Measurements from ENCODE around the gene STK40. TPM values are rescaled to one million over a fixed set of nuclear protein-coding genes. Genes with fewer than 3 reads are reported as not detected.
A peak's percentile ranks its signal among the peaks of the same experiment; 100 is the strongest.

STK40 gene
- polyA plus RNA-seq, 4 donors, result 12.7 to 41.0 (median 25.3) TPM

DNA sequence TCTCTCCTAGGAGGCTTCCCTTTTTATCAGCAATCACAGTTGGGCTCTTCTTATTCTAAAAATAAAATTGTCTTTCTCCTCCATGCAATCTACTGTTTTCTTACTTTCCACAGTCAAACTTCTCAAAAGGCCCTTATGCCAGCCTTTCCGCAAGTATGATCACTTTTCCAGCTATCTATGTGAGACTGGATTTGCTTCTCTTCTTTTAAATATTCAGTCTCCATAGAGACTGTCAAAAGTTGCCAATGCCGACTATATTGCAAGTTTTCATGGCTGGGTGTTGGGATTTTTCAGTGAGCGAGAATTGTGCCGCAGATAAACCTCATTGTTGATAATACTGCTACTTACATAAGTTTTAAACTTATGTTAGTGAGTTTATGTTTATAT lies 16.8 kb upstream of the STK40 start:
- Histone ChIP-seq H3K27ac (ENCODE audit: low read depth in 1 of 3, low read length in 2 of 3) (no peak overlapping the region), H3K36me3 (ENCODE audit: control insufficient read depth in 3 of 3, insufficient read depth in 2 of 3, low read depth in 1 of 3, low read length in 3 of 3) (no peaks in the 10 kb centered on the region), H3K27me3 (ENCODE audit: control insufficient read depth in 3 of 3, insufficient read depth in 3 of 3, low read length in 3 of 3) (no peaks in the 10 kb centered on the region), H3K4me3 (ENCODE audit: low read depth in 1 of 3, low read length in 3 of 3) (no peak overlapping the region), H3K9me3 (ENCODE audit: control insufficient read depth in 2 of 2, insufficient read depth in 1 of 2, low read depth in 1 of 2, low read length in 1 of 2) (no peaks in the 10 kb centered on the region), H3K4me1 (ENCODE audit: control insufficient read depth in 3 of 3, insufficient read depth in 2 of 3, low read depth in 1 of 3, low read length in 2 of 3) (peaks cover 0 to 5% (median 0%) of the 10 kb centered on the region in 3 donors)
- DNase-seq (no peak), FAIRE-seq (no peak)
- 87 to 93% (median 90%) methylated on average over 4 of the region's 4 CpGs for WGBS, 3 donors

DNA sequence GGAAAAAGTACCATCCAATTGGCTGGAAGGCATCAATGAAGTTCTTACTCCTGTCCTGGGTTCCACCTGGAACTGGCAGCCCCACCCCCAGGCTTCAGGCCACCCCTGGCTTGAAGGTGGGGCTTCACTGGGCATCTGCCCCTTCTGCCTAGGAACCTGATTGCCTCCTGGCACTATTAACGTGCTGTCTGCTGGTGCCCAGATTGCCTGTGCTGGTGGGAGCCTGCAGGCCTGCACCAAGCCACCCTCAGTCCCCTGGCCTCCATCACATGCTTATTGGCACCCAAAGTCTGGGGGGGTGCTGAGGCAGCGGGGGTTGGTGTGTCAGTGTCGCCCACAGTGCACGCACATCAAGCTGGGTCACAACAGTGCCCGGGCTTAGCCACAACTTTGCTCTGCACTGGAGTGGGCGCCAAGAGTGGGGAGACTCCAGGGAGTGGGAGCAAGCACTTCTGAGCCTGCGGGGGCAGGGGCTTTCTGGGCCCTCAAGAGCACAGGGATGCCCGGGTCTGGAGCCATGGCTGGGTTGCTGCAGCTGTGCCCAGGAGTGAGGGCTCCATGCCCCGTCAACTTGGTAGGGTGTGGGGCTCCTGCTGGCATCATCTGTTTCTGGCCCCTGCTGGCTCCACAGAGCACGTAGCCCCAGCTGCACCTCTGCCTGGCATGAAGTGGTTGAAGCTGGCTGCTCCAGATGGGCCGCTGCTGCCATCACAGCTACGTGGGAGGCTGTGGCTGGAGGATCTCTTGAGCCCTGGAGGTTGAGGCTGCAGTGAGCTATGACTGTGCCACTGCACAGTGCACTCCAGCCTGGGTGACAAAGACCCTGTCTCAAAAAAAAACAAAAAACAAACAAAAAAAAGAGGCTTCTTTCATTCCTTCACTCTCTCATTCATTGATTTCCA lies 16.1 kb upstream of the STK40 start:
- H3K36me3 ChIP-seq (ENCODE audit: control insufficient read depth in 3 of 3, insufficient read depth in 2 of 3, low read depth in 1 of 3, low read length in 3 of 3), result no peaks in the 10 kb centered on the region
- no peak for FAIRE-seq
- WGBS, 3 donors, result 88 to 94% (median 89%) methylated on average over 12 of the region's 12 CpGs
- no peaks in the 10 kb centered on the region for H3K9me3 ChIP-seq (ENCODE audit: control insufficient read depth in 2 of 2, insufficient read depth in 1 of 2, low read depth in 1 of 2, low read length in 1 of 2)
- H3K27me3 ChIP-seq (ENCODE audit: control insufficient read depth in 3 of 3, insufficient read depth in 3 of 3, low read length in 3 of 3), result no peaks in the 10 kb centered on the region
- H3K4me1 ChIP-seq (ENCODE audit: control insufficient read depth in 3 of 3, insufficient read depth in 2 of 3, low read depth in 1 of 3, low read length in 2 of 3), result peaks cover 0 to 5% (median 0%) of the 10 kb centered on the region in 3 donors
- no peak for DNase-seq
- peak overlapping the region in 1 of 3 donors; percentile 82 for H3K27ac ChIP-seq (ENCODE audit: low read depth in 1 of 3, low read length in 2 of 3)
- no peak overlapping the region for H3K4me3 ChIP-seq (ENCODE audit: low read depth in 1 of 3, low read length in 3 of 3)

DNA sequence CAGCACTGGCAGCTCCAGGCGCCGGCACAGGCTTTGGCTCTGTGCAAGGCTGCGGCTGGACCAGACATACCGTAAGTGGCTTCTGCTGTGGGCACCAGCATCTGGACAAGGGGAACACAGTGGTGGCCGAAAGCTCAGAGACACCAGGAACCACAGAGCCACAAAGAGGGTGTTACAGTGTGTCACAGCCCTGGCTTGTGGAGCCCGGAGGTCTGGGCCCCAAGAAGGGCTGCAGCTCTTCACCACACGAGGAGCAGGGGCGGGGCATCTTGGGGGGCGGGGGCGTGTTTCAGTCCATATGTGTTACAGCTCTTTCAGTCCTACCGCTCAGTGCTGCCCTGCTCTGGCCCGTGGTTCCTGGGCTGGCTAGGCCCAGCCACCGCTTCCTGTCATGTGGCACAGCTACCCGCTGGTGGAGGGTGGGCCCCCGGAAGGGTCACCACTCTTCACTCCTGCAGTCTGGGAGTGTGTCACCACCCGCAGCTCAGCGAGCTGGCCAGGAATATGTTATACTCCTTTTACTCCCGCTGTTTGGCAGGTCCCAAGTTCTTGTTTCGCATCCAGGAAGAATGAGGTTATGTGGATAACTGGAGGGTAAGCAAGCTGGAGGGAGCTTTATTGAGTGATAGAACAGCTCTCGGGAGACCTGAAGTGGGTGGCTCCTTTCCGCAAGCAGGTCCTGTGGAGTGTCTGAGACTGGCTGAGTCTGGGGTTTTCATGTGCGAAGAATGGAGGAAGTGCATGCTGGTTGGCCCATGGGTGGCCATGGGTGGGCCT lies 15.3 kb upstream of the STK40 start:
- FAIRE-seq (no peak), DNase-seq (no peak)
- H3K27ac ChIP-seq (ENCODE audit: low read depth in 1 of 3, low read length in 2 of 3), result peak overlapping the region in 1 of 3 donors; percentile 82
- no peaks in the 10 kb centered on the region for H3K27me3 ChIP-seq (ENCODE audit: control insufficient read depth in 3 of 3, insufficient read depth in 3 of 3, low read length in 3 of 3)
- no peak overlapping the region for H3K4me3 ChIP-seq (ENCODE audit: low read depth in 1 of 3, low read length in 3 of 3)
- H3K36me3 ChIP-seq (ENCODE audit: control insufficient read depth in 3 of 3, insufficient read depth in 2 of 3, low read depth in 1 of 3, low read length in 3 of 3), result no peaks in the 10 kb centered on the region
- WGBS, 3 donors, result 69 to 82% (median 75%) methylated on average over 22 of the region's 22 CpGs
- no peaks in the 10 kb centered on the region for H3K9me3 ChIP-seq (ENCODE audit: control insufficient read depth in 2 of 2, insufficient read depth in 1 of 2, low read depth in 1 of 2, low read length in 1 of 2)
- H3K4me1 ChIP-seq (ENCODE audit: control insufficient read depth in 3 of 3, insufficient read depth in 2 of 3, low read depth in 1 of 3, low read length in 2 of 3), result peaks cover 0 to 6% (median 5%) of the 10 kb centered on the region in 3 donors

DNA sequence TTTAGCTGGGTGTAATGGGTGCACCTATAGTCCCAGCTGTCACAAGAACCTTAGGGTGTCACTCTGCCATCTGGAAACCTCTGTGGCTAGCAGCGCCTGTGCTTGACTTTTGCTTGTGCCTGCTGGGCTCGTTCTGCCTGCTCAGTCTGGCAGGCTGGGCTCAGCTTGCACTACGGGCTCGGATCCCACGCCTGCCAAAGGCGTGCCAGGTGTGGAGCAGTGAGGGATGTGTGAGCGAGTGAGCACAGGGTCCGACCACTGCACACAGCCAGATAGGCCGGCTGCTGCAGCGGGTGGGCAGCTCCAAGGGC lies 14.7 kb upstream of the STK40 start:
- no peaks in the 10 kb centered on the region for H3K9me3 ChIP-seq (ENCODE audit: control insufficient read depth in 2 of 2, insufficient read depth in 1 of 2, low read depth in 1 of 2, low read length in 1 of 2)
- no peaks in the 10 kb centered on the region for H3K27me3 ChIP-seq (ENCODE audit: control insufficient read depth in 3 of 3, insufficient read depth in 3 of 3, low read length in 3 of 3)
- H3K4me1 ChIP-seq (ENCODE audit: control insufficient read depth in 3 of 3, insufficient read depth in 2 of 3, low read depth in 1 of 3, low read length in 2 of 3), result peaks cover 0 to 6% (median 5%) of the 10 kb centered on the region in 3 donors
- H3K4me3 ChIP-seq (ENCODE audit: low read depth in 1 of 3, low read length in 3 of 3), result no peak overlapping the region
- 88 to 92% (median 89%) methylated on average over 10 of the region's 10 CpGs for WGBS, 3 donors
- DNase-seq (no peak), FAIRE-seq (no peak)
- H3K36me3 ChIP-seq (ENCODE audit: control insufficient read depth in 3 of 3, insufficient read depth in 2 of 3, low read depth in 1 of 3, low read length in 3 of 3), result no peaks in the 10 kb centered on the region
- H3K27ac ChIP-seq (ENCODE audit: low read depth in 1 of 3, low read length in 2 of 3), result peak overlapping the region in 1 of 3 donors; percentile 74

DNA sequence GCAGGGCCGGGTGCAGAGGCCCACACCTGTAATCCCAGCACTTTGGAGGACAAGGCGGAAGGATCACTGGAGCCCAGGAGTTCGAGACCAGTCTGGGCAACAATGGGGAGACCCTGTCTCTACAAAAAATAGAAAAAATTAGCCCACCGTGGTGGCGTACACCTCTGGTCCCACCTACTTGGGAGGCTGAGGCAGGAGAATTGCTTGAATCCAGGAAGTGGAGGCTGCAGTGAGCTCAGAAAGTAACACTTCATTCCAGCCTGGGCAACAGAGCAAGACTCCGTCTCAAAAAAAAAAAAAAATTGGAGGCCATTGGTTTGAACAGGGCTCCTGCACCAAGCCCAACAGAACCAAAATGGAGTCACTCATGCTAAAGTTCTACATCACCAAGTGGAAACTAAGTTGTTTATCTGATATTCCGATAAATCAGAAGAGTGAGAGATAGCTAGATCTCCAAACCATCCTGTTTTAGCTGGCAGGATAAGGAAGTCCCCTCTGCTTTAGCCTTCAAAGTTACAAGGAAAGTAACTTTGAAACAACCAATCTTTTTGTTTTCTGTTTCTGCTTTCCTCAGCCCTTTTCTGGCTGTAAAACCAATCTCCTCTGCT lies 12.8 kb upstream of the STK40 start:
- Histone ChIP-seq H3K4me1 (ENCODE audit: control insufficient read depth in 3 of 3, insufficient read depth in 2 of 3, low read depth in 1 of 3, low read length in 2 of 3) (peaks cover 0 to 6% (median 5%) of the 10 kb centered on the region in 3 donors), H3K27ac (ENCODE audit: low read depth in 1 of 3, low read length in 2 of 3) (no peak overlapping the region), H3K36me3 (ENCODE audit: control insufficient read depth in 3 of 3, insufficient read depth in 2 of 3, low read depth in 1 of 3, low read length in 3 of 3) (peaks cover under 1 to 9% (median under 1%) of the 10 kb centered on the region in 3 donors), H3K9me3 (ENCODE audit: control insufficient read depth in 2 of 2, insufficient read depth in 1 of 2, low read depth in 1 of 2, low read length in 1 of 2) (no peaks in the 10 kb centered on the region), H3K27me3 (ENCODE audit: control insufficient read depth in 3 of 3, insufficient read depth in 3 of 3, low read length in 3 of 3) (no peaks in the 10 kb centered on the region), H3K4me3 (ENCODE audit: low read depth in 1 of 3, low read length in 3 of 3) (no peak overlapping the region)
- FAIRE-seq (no peak), DNase-seq (no peak)
- WGBS, 3 donors, result 83 to 87% (median 85%) methylated on average over 7 of the region's 7 CpGs

DNA sequence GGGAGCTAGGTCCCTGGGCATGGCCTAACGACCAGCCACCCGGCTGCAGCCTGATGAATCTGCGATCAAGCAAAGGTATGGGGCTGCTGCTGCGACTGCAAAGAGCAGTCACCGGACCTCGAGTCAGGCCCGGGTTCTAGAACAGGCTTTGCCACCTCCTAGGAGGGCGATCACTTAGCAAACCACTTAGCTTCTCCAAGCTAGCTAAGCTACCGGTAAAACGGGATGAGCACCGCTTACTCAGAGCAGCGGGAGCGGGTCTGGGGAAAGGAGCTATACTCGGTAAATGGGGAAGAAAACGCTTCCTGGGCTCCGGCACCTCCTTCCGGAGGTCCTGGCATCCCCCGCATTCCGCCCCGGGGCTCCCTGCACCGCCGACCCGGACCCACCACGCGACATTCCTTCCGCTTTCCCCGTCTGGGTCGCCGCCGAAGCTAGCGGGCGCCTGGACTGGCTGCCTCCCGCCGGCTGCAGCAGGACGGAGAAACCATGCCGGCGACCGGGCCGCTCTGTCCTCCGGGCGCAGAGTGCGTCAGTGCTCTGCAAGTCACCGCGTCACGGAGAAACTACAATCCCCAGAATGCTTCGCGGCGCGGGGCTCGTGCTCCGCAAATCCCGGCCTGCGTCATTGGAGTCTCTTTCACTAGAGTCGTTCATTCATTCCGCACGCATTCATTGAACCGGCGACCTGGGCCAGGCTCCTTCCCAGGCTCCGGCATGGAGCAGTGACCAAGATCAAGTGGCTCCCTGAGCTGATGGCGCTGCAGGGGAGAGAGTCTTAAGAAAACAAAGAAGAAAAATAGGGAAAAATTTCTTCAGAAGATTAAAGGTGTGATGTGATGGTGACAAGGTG lies 11.9 kb upstream of the STK40 start, which contains the start of gene LSM10:
TSS of gene LSM10 (minus strand) at position 531 of the 853 bp plus-strand sequence. CDS start 3,779 bp downstream, outside the sequence.
- no peak for FAIRE-seq

DNA sequence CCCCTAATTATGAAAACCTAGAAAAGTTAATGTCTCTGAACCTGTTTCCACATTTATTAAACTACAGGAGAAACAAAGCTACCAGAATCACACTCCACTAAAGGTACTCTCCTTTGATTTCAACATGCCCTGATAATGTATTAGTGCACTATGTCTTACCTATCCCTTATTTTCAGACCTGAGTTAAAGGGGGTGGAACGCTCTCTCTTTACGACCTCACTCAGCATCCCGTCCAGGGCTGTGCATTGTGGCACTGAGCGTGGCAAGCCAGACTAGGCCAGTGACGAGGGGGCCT lies 11.3 kb upstream of the STK40 start:
- Histone ChIP-seq H3K36me3 (ENCODE audit: control insufficient read depth in 3 of 3, insufficient read depth in 2 of 3, low read depth in 1 of 3, low read length in 3 of 3) (peaks cover 6 to 24% (median 7%) of the 10 kb centered on the region in 3 donors), H3K27ac (ENCODE audit: low read depth in 1 of 3, low read length in 2 of 3) (peak overlapping the region; percentile 72 to 94 (median 90)), H3K4me3 (ENCODE audit: low read depth in 1 of 3, low read length in 3 of 3) (peak overlapping the region; percentile 68 to 89 (median 71)), H3K9me3 (ENCODE audit: control insufficient read depth in 2 of 2, insufficient read depth in 1 of 2, low read depth in 1 of 2, low read length in 1 of 2) (no peaks in the 10 kb centered on the region), H3K4me1 (ENCODE audit: control insufficient read depth in 3 of 3, insufficient read depth in 2 of 3, low read depth in 1 of 3, low read length in 2 of 3) (peaks cover 0 to 6% (median 5%) of the 10 kb centered on the region in 3 donors), H3K27me3 (ENCODE audit: control insufficient read depth in 3 of 3, insufficient read depth in 3 of 3, low read length in 3 of 3) (no peaks in the 10 kb centered on the region)
- no peak for FAIRE-seq
- WGBS, 3 donors, result 1 to 7% (median 4%) methylated on average over 5 of the region's 5 CpGs
- no peak for DNase-seq

More for the DNA sequence above, 11.9 kb upstream of the STK40 start, which contains the start of gene LSM10:
- Histone ChIP-seq H3K4me3 (ENCODE audit: low read depth in 1 of 3, low read length in 3 of 3) (peak within 1 kb of the TSS; percentile 68 to 89 (median 71)), H3K4me1 (ENCODE audit: control insufficient read depth in 3 of 3, insufficient read depth in 2 of 3, low read depth in 1 of 3, low read length in 2 of 3) (peaks cover 0 to 6% (median 5%) of the 10 kb centered on the region in 3 donors), H3K36me3 (ENCODE audit: control insufficient read depth in 3 of 3, insufficient read depth in 2 of 3, low read depth in 1 of 3, low read length in 3 of 3) (peaks cover 6 to 18% (median 7%) of the 10 kb centered on the region in 3 donors), H3K9me3 (ENCODE audit: control insufficient read depth in 2 of 2, insufficient read depth in 1 of 2, low read depth in 1 of 2, low read length in 1 of 2) (no peaks in the 10 kb centered on the region), H3K27me3 (ENCODE audit: control insufficient read depth in 3 of 3, insufficient read depth in 3 of 3, low read length in 3 of 3) (no peaks in the 10 kb centered on the region), H3K27ac (ENCODE audit: low read depth in 1 of 3, low read length in 2 of 3) (peak within 1 kb of the TSS; percentile 72 to 94 (median 90))
- 1% methylated on average over 48 to 60 of the region's 60 CpGs for WGBS, 3 donors
- peak; percentile 96 to 98 for DNase-seq
